Measurements from ENCODE around the gene VGLL2. TPM values are rescaled to one million over a fixed set of nuclear protein-coding genes. Genes with fewer than 3 reads are reported as not detected.
A peak's percentile ranks its signal among the peaks of the same experiment; 100 is the strongest.

Gene VGLL2
- polyA plus RNA-seq, 3 donors: not detected

DNA sequence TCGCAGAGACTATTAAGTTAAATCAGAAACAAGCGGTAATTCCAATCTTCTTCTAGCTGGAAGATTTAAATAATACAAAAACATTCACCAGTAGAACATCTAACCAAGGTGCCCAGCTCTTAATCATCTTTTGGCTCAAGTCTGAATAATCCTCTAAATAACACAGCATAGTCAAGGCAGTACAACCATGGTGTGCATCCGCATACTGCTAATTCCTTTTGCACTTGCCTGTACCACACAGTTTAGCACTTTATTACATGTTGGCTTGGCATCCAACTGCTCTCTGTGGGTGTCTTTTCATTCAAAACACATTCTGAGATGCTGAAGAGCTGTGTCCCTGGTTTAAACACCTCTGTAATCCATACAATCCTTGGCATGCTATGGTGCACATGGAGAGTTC, 42.3 kb downstream of the VGLL2 start:
- DNase-seq (ENCODE audit: extremely low read depth in 1 of 11, low read depth in 9 of 11, low spot score in 4 of 11): no peak

DNA sequence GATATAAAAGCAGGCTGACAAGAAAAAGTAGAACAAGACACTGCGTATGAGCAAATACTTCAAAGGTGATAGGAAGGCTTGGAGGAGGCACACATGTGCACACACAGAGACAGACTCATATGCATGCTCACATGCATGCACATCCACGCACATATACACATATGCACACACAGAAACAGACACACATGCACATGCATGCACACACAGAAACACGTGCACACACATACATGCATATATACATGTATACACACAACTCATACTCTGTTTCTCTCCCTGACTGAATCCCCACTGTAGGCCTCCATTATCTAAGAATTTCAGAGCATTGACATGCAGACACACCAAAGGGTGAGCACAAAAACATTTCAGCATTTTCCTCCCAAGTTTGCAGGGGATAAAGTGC, 43.7 kb downstream of the VGLL2 start:
- DNase-seq (ENCODE audit: extremely low read depth in 1 of 11, low read depth in 9 of 11, low spot score in 4 of 11): no peak

- no peak for DNase-seq (ENCODE audit: extremely low read depth in 1 of 11, low read depth in 9 of 11, low spot score in 4 of 11)
Observed at GRCh38 chr6:117309611-117310010, 44.3 kb downstream of the VGLL2 start.

DNA sequence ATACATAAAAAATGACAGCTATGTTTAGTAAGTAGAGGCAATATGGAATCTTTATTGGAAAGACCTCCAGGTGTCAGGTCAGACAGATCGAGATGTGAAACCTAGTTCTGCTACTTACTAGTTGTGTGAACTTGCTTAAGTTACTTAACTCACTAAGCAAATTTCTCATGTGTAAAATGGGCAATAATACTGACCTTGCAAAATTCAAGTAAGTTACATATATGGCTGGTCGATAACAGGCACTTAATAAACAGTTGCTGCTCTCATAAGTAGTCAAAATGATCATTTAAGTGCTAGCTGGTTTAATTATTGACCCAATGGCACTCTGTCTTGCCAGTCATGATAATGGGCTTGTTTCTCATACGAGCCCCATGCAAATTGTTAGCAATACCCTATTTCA, 46.0 kb downstream of the VGLL2 start:
- DNase-seq (ENCODE audit: extremely low read depth in 1 of 11, low read depth in 9 of 11, low spot score in 4 of 11): no peak

GRCh38 chr6:117311726-117312125, 46.4 kb downstream of the VGLL2 start:
- no peak for DNase-seq (ENCODE audit: extremely low read depth in 1 of 11, low read depth in 9 of 11, low spot score in 4 of 11)

DNA sequence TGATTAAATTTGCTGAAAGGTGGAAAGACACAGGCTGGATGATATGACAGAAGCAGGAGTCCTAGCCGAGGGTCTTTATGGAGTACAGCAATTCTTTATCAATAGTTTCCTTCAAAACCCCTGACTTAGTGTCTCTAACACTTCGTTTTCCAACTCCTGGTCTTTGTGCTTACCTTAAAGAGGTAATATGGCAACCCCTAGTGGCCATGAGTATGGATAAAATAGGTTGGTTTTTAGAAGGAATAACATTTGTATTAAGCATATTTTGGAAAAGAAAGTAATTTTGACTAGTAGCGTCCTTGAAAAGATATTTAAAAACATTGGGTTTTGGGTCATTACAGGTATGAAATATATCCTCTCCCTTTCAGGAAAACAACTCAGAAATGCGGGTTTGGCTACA, 51.9 kb downstream of the VGLL2 start:
- peak in 1 of 11 donors; percentile 1 for DNase-seq (ENCODE audit: extremely low read depth in 1 of 11, low read depth in 9 of 11, low spot score in 4 of 11)

Other genes with a start within 250 kb of the VGLL2 start
- gene ROS1, start 160.4 kb downstream of the VGLL2 start, polyA plus RNA-seq (ENCODE audit: insufficient read length in 3 of 3): under 1 TPM; 0.08 to 0.14 (median 0.14) TPM
- gene DCBLD1, start 217.1 kb downstream of the VGLL2 start, polyA plus RNA-seq (ENCODE audit: insufficient read length in 3 of 3): 10 to 100 TPM; 11.1 to 12.8 (median 11.4) TPM